Measurements from ENCODE around the gene NOS1AP. TPM values are rescaled to one million over a fixed set of nuclear protein-coding genes. Genes with fewer than 3 reads are reported as not detected.

NOS1AP gene
- total RNA-seq, 2 experiments from 2014 or later: not detected

DNA sequence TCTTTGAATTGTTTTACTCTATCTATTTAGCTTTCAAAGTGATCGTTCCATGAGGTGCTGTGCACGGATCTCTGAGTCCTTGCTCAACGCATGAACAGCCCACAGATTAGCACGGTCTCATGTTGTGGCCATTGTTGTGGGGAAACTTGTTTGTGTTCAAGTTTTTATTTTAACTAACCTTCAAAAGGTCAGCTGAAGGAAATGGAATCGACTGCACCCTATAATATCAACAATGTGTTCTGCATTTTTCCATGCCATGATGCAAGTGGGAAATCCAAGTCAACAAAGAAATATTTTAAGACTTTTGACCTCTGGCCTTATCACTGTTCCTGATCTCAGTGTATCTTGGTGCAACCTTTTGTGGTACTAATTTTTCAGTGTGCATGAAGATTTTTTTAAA, 336.3 kb downstream of the NOS1AP start:
- no peak overlapping the region for H3K27ac ChIP-seq (ENCODE audit: low read depth, low read length, poor library complexity, severe bottlenecking)
- H3K36me3 ChIP-seq (ENCODE audit: insufficient read depth, low read length): no peaks in the 10 kb centered on the region
- H3K4me2 ChIP-seq (ENCODE audit: low read length): no peak overlapping the region
- TF ChIP-seq EZH2phosphoT487 (IDR thresholded peaks at IDR 0.05; ENCODE audit: borderline replicate concordance, low read depth, low read length) (no peak), CTCF (conservative IDR thresholded peaks at IDR 0.05; ENCODE audit: low read length) (no peak)
- BruUV-seq (replicated peaks): no TSS peak
- no peak for DNase-seq (ENCODE audit: low spot score)
- no peaks in the 10 kb centered on the region for H3K4me1 ChIP-seq (ENCODE audit: insufficient read depth, low read length, poor library complexity, severe bottlenecking)
- no peaks in the 10 kb centered on the region for H3K9me3 ChIP-seq (ENCODE audit: low read length)
- ChIA-PET CTCF (ENCODE audit: unreplicated experiment) (no interaction called here), POLR2A (no interaction called here)
- no peak overlapping the region for H3K4me3 ChIP-seq (ENCODE audit: low read depth, low read length, poor library complexity, severe bottlenecking)
- H3K9me2 ChIP-seq (ENCODE audit: insufficient read depth, low read length): no peaks in the 10 kb centered on the region
- H4K20me1 ChIP-seq (ENCODE audit: insufficient read depth, low read length): no peaks in the 10 kb centered on the region
- intact Hi-C loops (cut with micrococcal nuclease; ENCODE audit: unreplicated experiment): no loop called here
- H2AFZ ChIP-seq (ENCODE audit: low read length): no peak overlapping the region
- H3K79me2 ChIP-seq (ENCODE audit: insufficient read depth, low read depth, low read length): no peaks in the 10 kb centered on the region

DNA sequence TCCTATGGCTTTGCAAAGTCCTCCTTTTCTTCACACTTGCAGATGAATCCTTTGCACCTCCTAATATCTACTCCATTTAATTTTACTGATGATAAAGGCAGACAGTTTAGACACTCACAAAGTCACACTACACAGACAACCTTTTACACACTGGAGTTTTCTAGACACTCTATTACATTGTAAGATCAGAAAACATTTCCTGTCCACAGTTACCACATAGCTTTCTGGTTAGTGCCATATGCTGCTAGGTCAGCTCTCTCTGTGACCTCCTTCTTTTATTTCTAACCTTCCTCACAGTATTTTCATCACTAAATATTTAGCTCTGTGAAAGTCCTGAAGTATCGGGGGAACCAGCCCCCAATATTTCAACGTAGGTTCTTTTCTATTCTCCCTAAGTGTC, 337.3 kb downstream of the NOS1AP start:
- POLR2A ChIA-PET: interaction anchor here (0.9 to 1.2 kb wide), 2 partner anchors 8 to 422 kb away, joined by 3 to 4 read pairs; no protein-coding TSS in a partner anchor
- Histone ChIP-seq H3K4me2 (ENCODE audit: low read length) (no peak overlapping the region), H3K9me3 (ENCODE audit: low read length) (no peaks in the 10 kb centered on the region), H3K36me3 (ENCODE audit: insufficient read depth, low read length) (no peaks in the 10 kb centered on the region), H4K20me1 (ENCODE audit: insufficient read depth, low read length) (no peaks in the 10 kb centered on the region), H3K27ac (ENCODE audit: low read depth, low read length, poor library complexity, severe bottlenecking) (no peak overlapping the region), H3K9me2 (ENCODE audit: insufficient read depth, low read length) (no peaks in the 10 kb centered on the region), H3K4me1 (ENCODE audit: insufficient read depth, low read length, poor library complexity, severe bottlenecking) (no peaks in the 10 kb centered on the region), H3K79me2 (ENCODE audit: insufficient read depth, low read depth, low read length) (no peaks in the 10 kb centered on the region), H3K4me3 (ENCODE audit: low read depth, low read length, poor library complexity, severe bottlenecking) (no peak overlapping the region), H2AFZ (ENCODE audit: low read length) (no peak overlapping the region)
- BruUV-seq (replicated peaks): no TSS peak
- DNase-seq (ENCODE audit: low spot score): no peak
- intact Hi-C loops (cut with micrococcal nuclease; ENCODE audit: unreplicated experiment): no loop called here
- CTCF ChIA-PET (ENCODE audit: unreplicated experiment): no interaction called here
- TF ChIP-seq CTCF (conservative IDR thresholded peaks at IDR 0.05; ENCODE audit: low read length) (no peak), EZH2phosphoT487 (IDR thresholded peaks at IDR 0.05; ENCODE audit: borderline replicate concordance, low read depth, low read length) (no peak)

DNA sequence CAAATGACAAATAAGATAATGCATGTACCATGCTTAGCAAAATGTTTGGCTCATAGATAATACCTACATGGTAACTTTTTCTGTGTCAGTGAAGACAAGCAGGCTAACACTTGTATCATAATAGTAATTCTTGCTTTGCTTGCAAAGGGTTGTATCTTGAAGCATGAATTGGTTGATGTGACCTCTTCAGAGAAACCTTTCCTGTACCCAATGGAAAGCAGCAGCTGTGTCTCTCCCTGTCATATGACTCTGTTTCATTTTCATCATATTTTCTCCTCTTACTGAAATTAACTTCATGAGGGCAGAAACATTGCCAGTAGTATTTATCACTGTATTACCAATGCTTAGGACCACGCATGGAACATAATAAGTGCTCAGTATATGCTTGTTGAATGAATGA, 338.0 kb downstream of the NOS1AP start:
- H3K27ac ChIP-seq (ENCODE audit: low read depth, low read length, poor library complexity, severe bottlenecking): no peak overlapping the region
- no peaks in the 10 kb centered on the region for H4K20me1 ChIP-seq (ENCODE audit: insufficient read depth, low read length)
- H3K4me2 ChIP-seq (ENCODE audit: low read length): no peak overlapping the region
- BruUV-seq (replicated peaks): no TSS peak
- no peaks in the 10 kb centered on the region for H3K9me2 ChIP-seq (ENCODE audit: insufficient read depth, low read length)
- DNase-seq (ENCODE audit: low spot score): no peak
- intact Hi-C loops (cut with micrococcal nuclease; ENCODE audit: unreplicated experiment): no loop called here
- no peaks in the 10 kb centered on the region for H3K36me3 ChIP-seq (ENCODE audit: insufficient read depth, low read length)
- no peaks in the 10 kb centered on the region for H3K79me2 ChIP-seq (ENCODE audit: insufficient read depth, low read depth, low read length)
- ChIA-PET CTCF (ENCODE audit: unreplicated experiment) (no interaction called here), POLR2A (interaction anchor here (0.5 to 1.5 kb wide), 4 partner anchors 9 to 421 kb away, joined by 3 to 5 read pairs (median 4); no protein-coding TSS in a partner anchor)
- H3K4me3 ChIP-seq (ENCODE audit: low read depth, low read length, poor library complexity, severe bottlenecking): no peak overlapping the region
- no peak overlapping the region for H2AFZ ChIP-seq (ENCODE audit: low read length)
- TF ChIP-seq CTCF (conservative IDR thresholded peaks at IDR 0.05; ENCODE audit: low read length) (no peak), EZH2phosphoT487 (IDR thresholded peaks at IDR 0.05; ENCODE audit: borderline replicate concordance, low read depth, low read length) (no peak)
- H3K4me1 ChIP-seq (ENCODE audit: insufficient read depth, low read length, poor library complexity, severe bottlenecking): no peaks in the 10 kb centered on the region
- no peaks in the 10 kb centered on the region for H3K9me3 ChIP-seq (ENCODE audit: low read length)

All from OCI-LY7 (cell line).